GM21526 (cell line): Measurements from ENCODE around the gene ERC1.

ENCODE experiments used
- ATAC-seq: cut with Tn5 transposase; IDR thresholded peaks from one replicate; pipeline ENCODE4 v1.9.1; 2021; ENCODE audit warnings: moderate library complexity; ENCODE audit not compliant: unreplicated experiment, low FRiP score

Gene ERC1

GRCh38 chr12:990661-991349, at the start of gene ERC1:
TSS of gene ERC1 (plus strand) at chr12:991223. CDS start at chr12:1027904, 36,681 bp downstream.
- peak; percentile 67 for ATAC-seq

- no peak for ATAC-seq
Measured at GRCh38 chr12:943051-943450, 48.0 kb upstream of the ERC1 start.

GRCh38 chr12:944211-944610, 46.8 kb upstream of the ERC1 start:
- ATAC-seq = no peak

GRCh38 chr12:946212-946611, 44.8 kb upstream of the ERC1 start:
- no peak for ATAC-seq

GRCh38 chr12:946631-947030, 44.4 kb upstream of the ERC1 start:
- ATAC-seq = no peak

- ATAC-seq = no peak
Measured at GRCh38 chr12:948238-948637, 42.8 kb upstream of the ERC1 start.

- ATAC-seq = peak; percentile 77
Measured at GRCh38 chr12:949453-950191, 41.4 kb upstream of the ERC1 start, which contains the start of gene RAD52. TSS of gene RAD52 (minus strand) at chr12:949694. CDS start at chr12:933058, 16,636 bp downstream.

- ATAC-seq = no peak
Measured at GRCh38 chr12:951176-951575, 39.8 kb upstream of the ERC1 start.

- ATAC-seq = no peak
Measured at GRCh38 chr12:953776-954175, 37.2 kb upstream of the ERC1 start.

- no peak for ATAC-seq
Measured at GRCh38 chr12:954741-955140, 36.3 kb upstream of the ERC1 start.

GRCh38 chr12:955939-956338, 35.1 kb upstream of the ERC1 start:
- ATAC-seq = no peak

GRCh38 chr12:958588-959123, 32.4 kb upstream of the ERC1 start:
- no peak for ATAC-seq

- ATAC-seq = no peak
Measured at GRCh38 chr12:966724-967123, 24.3 kb upstream of the ERC1 start.

- no peak for ATAC-seq
Measured at GRCh38 chr12:967641-968040, 23.4 kb upstream of the ERC1 start.

GRCh38 chr12:968545-968944, 22.5 kb upstream of the ERC1 start:
- no peak for ATAC-seq

GRCh38 chr12:969821-970220, 21.2 kb upstream of the ERC1 start:
- no peak for ATAC-seq

GRCh38 chr12:971991-972390, 19.0 kb upstream of the ERC1 start:
- ATAC-seq = no peak

- no peak for ATAC-seq
Measured at GRCh38 chr12:974271-974862, 16.7 kb upstream of the ERC1 start.

- ATAC-seq = no peak
Measured at GRCh38 chr12:976644-977043, 14.4 kb upstream of the ERC1 start.

- no peak for ATAC-seq
Measured at GRCh38 chr12:977156-977555, 13.9 kb upstream of the ERC1 start.

- ATAC-seq = no peak
Measured at GRCh38 chr12:979349-979748, 11.7 kb upstream of the ERC1 start.
